H1 (cell line): Measurements from ENCODE around the gene NHEJ1. TPM values are rescaled to one million over a fixed set of nuclear protein-coding genes. Genes with fewer than 3 reads are reported as not detected.

ENCODE experiments used
- CBX8 ChIP-seq: fragments of 300-800, 300-1000 bp; sonication (generic); IDR thresholded peaks from 2 replicates; pipeline ENCODE4 v1.7.1; 2016; ENCODE audit warnings: low read depth, low read length, borderline replicate concordance
- EGR1 ChIP-seq: IDR thresholded peaks from 2 replicates; pipeline ENCODE4 v1.6.1; 2011; ENCODE audit warnings: low read depth, low read length, borderline replicate concordance
- KDM4A ChIP-seq: IDR thresholded peaks from one replicate; pipeline ENCODE4 v1.7.1; 2012; ENCODE audit warnings: low read depth, mild to moderate bottlenecking, moderate library complexity, low read length, inconsistent platforms; ENCODE audit not compliant: severe bottlenecking
- RAD21 ChIP-seq, 2 experiments: IDR thresholded peaks in 1 of 2; conservative IDR thresholded peaks in 1 of 2; 2 replicates each; pipeline ENCODE4 v1.6.1; 2011; ENCODE audit warnings: low read depth in 2 of 2, low read length in 2 of 2, improper control_type of control experiment in 1 of 2, inconsistent platforms in 1 of 2, mild to moderate bottlenecking in 1 of 2, moderate library complexity in 1 of 2
- SIN3A ChIP-seq, 2 experiments: IDR thresholded peaks in 1 of 2; conservative IDR thresholded peaks in 1 of 2; 2 replicates each; pipeline ENCODE4 v1.6.1; 2011 to 2012; ENCODE audit warnings: low read length in 2 of 2, improper control_type of control experiment in 1 of 2, low read depth in 1 of 2, mild to moderate bottlenecking in 1 of 2
- SUZ12 ChIP-seq: fragments of 200-600 bp; sonication (generic); IDR thresholded peaks from 2 replicates; pipeline ENCODE4 v1.6.1; 2012; ENCODE audit warnings: mild to moderate bottlenecking, inconsistent platforms, low read length, moderate library complexity, mixed read lengths
- TBP ChIP-seq: IDR thresholded peaks from 2 replicates; pipeline ENCODE4 v1.6.1; 2011; ENCODE audit warnings: low read depth, low read length, improper control_type of control experiment
- polyA plus RNA-seq, 7 experiments: library from polyadenylated mRNA; depleted of rRNA in 3 of 7; stranded (reverse) in 5 of 7; unstranded in 2 of 7; fragments of >200 nt in 5 of 7; fragments of 200-250 nt in 2 of 7; gene quantifications; 1 replicate in 5 of 7; 2 replicates in 1 of 7; 4 replicates in 1 of 7; pipeline versions ENCODE4 v1.2.1 to v1.2.3, GENCODE V29; 2011 to 2013; ENCODE audit warnings: missing spikeins in 2 of 7, mixed read lengths in 2 of 7
- total RNA-seq: library from RNA; stranded (reverse); fragmentation: NEBNext Ultra II Directional; extraction: Animal tissue kit (Norgen Biotek cat#: 25700); gene quantifications from 2 replicates; pipeline ENCODE4 v1.2.1, GENCODE V29; 2021

NHEJ1 gene
- total and polyA plus RNA-seq, 2 of the 8 experiments (the other 6 are each of a cell fraction or from before 2014, with no cell fraction given) = 22.7 to 24.1 TPM

- TF ChIP-seq RAD21 (IDR thresholded peaks at IDR 0.05 in 1 of 2, conservative IDR thresholded peaks at IDR 0.05 in 1 of 2; ENCODE audit: low read depth in 2 of 2, low read length in 2 of 2) (peak; percentile 96), EGR1 (no peak), KDM4A (peak; percentile 30), SUZ12 (peak; percentile 37; the same call in 1 of the 2 replicates), TBP (peak; percentile 40; the same call in 1 of the 2 replicates), SIN3A (conservative IDR thresholded peaks at IDR 0.05 in 1 of 2, IDR thresholded peaks at IDR 0.05 in 1 of 2; ENCODE audit: low read depth in 1 of 2, low read length in 2 of 2) (peak in 1 of 2 experiments; percentile 61; a peak in 1 of 4 replicates), CBX8 (no peak)
- TF ChIP-seq, all 59 proteins: peak for 10
Measured at GRCh38 chr2:219057709-219058540, 102.7 kb downstream of the NHEJ1 start (continued).
